ENCODE data around the gene HDHD5.
"Not testable (repeated sequence)": the region's sequence is repeated elsewhere in the genome, so short reads cannot be mapped to it uniquely, and the experiment has no call there.

HDHD5 gene

DNA sequence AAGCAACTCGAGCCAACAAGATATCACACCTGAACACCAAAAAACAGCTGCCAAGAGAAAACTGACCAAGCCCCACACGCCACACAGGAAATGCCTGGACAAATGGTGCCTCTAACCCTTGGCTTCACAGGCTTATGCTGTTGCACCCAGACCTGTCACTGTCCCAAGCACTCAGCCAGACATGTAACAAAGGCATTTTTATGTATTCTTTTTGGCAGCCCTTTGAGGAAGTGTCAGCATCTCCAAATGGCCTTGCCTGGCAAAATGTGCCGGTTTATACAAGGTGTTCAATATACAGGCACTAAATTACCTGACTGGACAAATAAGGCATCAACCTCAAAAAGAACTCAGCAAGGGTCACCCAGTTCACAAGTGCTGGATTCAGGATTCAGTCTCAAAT, 6.1 kb downstream of the HDHD5 start:
- no peak for DNase-seq

DNA sequence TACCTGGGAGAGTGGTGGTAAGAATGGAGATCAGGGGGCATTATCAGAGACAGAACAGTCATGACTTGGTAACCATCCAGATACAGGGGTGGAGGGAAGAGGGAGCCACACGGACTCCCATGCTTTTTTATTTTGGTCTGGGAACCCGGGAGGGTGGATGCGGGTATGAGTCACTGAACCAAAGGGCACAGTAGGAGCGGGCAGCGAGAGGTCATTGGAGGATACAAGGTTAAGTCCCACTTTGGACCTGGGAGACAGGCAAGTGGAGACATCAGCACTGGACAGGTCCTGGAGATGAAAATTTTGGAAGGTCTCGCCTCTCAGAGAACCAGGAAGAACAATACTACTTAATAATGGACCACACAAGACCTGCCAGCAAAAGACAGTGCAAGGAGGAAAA, 6.7 kb downstream of the HDHD5 start:
- no peak for DNase-seq

DNA sequence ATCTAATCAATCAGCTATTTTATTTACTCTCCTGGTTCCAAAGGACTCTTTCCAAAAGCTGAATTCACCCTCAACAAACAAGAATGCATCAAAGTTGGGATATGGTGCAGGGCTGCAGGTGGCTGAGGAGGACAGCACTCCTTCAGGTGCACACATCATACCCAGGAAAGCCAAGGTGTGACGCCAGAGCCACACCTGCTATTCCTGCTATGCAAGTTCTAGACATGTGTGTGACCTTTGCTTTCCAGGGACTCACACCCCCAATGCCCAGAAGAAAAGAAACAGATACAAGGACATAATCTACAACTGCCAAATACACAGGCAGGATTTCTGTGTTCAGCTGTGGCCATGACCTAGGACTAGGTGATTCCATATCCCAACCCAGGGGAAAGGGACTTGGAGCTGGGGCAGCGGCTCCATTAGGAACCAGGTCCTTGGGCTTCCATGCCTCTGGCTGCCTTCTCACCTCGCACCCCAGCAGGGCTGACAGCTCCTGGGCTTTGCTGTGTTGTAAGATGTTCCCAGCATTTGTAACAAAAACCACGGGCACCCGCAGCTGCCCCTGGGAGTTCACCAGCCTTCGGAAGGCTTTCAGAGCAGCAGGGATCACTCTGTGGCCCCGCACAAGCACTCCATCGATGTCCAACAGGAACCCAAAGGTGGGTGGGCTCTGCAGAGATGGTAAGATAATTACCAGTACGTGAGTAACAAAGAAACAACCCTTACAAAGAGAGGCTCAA, 9.8 kb downstream of the HDHD5 start:
- no peak for DNase-seq

DNA sequence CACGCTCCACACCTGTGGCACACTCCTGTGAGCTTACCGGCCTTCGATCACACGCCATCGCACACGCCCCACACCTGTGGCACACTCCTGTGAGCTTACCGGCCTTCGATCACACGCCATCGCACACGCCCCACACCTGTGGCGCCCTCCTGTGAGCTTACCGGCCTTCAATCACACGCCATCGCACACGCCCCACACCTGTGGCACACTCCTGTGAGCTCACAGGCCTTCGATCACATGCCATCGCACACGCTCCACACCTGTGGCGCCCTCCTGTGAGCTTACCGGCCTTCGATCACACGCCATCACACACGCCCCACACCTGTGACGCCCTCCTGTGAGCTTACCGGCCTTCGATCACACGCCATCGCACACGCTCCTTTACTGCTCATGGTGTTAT, 11.6 kb downstream of the HDHD5 start:
- DNase-seq = not testable (repeated sequence)

DNA sequence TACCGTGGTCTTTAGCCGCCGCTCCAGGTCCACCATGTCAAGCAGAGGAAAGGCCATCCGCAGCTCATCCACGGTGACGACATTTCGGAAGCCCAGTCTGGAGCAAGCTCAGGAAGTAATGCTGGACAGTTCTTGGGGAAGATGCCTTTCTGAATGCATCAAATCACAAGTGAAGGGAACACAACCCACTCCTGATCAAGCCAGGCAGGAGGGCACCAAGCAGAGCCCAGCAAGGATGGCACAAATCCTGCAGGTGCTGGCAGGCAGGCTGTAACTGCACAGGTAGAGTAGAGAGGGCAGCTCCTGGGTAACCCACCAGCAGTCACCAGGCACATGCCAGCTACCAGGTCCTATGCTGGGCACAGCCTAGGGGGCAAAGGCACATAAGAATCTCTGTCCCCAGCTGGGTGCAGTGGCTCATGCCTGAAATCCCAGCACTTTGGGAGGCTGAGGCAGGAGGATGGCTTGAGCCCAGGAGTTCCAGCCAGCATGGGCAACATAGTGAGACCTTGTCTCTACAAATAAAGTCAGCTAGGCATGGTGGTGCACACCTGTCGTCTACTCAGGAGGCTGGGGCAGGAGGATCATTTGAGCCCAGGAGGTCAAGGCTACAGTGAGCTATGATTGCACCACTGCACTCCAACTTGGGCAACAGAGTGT, 13.9 kb downstream of the HDHD5 start:
- DNase-seq = no peak

DNA sequence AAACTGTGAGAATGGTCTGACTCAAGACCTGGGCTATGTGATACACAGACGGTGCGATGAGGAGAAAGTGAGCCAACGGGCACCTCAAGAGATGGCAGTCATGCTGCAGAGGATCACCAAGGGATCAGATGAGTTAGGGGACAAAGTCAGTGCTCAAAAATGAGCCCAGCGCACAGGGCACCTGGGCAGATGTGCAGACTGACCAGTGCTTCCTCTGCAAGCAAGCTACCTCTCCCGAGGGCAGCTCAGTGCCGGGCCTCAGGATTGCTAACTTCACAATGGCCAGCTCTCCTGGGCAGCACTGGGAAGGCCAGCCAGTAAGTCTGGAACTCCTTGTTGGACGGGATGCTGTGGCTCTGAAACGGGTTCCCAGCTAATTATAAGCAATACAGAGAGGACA, 15.3 kb downstream of the HDHD5 start:
- no peak for DNase-seq

DNA sequence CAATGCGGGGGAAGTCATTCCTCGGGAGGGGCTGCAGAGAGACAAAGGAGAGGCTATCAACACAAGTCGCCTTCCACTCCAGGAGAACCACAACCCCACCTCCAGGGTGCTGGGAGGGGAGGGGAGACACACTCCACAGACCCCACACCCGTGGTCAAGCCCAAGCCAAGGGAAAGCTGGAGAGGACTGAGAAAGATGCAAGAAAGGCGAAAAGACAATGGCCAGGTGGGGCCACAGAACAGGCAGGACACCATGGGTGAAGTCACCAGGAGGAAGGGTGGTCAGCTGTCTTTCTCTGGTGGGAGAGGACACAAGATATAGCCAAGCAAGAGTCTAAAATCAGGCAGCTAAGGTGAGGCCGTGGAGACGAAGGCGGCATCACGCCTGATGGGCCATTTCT, 16.0 kb downstream of the HDHD5 start:
- DNase-seq = no peak

DNA sequence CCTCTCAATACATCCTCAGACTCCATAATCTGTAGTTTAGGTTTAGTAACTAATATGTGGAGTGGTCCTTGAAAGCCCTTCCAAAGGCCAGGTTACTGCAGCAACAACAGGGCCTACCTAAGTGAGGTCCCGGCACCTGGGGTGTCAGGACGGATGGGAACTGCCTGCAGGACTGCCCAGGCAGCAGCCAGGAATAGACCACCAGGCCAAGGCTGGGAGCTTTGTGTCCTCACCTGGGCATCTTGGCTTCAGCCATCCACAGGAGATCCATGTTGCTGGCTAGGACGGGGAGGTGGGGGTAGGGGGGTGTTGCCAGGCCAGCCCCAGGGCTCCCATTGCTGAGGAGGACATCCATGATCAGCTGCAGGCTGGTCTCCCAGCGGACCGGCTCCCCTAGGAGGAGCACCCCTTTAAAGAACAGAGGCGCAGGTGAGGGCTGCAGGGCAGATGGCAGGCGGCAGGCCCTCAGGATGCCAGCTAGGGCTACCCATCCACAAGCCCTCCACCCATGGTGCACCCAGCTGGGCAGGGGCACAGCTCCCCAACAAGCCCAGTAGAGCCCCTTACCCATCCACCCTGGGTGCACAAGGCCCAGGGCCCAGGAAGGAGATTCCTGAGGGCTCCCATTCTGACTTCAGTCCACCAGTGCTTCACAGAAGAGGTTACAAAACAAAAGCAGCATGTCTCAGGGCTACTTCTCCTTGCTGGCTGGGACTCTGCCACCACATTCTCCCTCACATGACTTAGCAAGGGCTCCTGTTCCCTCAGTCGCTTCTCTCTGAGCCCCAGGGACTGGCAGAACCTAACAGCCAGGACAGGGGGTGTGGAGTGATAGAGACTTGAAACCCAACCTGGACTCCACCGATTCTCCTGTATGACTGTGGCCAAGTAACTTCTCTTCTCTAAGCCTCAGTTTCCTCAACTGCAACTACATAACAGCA, 18.0 kb downstream of the HDHD5 start:
- DNase-seq = no peak

DNA sequence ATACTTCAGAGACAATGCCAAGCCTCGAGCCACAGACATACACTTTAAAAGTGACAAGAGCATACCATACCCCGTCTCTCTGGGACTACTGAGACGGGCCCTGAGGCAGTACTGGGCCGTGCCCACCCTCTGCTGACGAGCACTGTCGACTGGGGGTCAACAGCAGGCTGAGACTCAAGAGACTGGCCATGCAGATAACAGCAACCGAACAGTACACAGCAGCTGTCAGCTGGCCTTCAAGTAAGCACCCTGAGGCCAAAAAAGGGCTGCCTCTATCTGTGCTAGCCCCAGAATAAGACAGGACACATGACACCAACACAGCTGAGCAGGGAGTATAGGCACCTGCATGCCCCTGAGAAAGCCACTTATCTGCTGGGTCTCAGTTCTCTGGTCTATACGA, 19.1 kb downstream of the HDHD5 start:
- no peak for DNase-seq

DNA sequence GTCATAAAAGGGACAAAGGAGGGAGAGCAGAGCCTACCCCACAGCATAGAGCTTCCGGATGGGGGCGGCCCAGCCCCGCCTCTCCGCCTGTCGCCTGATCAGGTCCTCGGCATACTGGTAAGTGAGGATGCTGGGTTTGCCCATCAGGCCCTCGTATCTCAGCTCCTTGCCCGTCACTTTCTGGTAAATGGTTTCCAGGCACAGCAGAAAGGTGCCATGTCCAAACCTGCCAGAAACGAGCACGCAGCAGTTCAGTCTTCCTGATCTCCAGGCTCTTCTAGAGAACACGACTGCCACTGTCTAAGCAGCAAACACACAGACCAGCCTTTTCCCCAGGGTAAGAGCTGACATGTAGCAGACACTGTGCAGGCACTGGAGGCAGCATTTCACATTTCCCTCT, 20.6 kb downstream of the HDHD5 start:
- DNase-seq = no peak

DNA sequence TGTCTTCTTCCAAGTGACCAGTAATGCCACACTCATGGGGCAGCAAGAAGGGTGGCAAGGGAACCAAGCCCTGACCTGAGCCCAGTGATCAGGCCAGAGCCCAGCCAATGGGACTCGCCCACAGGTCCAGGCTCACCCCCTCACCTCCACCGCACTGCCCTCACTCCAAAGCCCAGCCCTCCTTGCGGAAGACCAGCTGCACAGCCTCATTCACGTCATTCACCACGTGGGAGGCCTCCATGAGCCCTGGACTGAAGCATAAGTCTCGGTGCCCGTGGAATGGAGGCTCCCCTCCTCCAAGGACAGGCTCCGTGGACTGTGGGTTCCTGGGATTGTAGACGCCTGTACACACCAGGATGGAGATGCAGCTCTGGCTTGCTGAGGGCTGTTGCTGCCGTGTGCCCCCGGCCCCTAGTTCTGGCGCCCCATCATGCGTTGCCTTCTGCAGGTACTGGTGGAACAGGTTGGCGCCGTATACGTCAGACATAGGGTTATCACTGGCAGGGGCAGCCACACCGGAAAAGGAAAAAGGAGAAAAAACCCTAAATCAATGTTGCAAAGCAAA, 21.1 kb downstream of the HDHD5 start:
- DNase-seq = no peak

DNA sequence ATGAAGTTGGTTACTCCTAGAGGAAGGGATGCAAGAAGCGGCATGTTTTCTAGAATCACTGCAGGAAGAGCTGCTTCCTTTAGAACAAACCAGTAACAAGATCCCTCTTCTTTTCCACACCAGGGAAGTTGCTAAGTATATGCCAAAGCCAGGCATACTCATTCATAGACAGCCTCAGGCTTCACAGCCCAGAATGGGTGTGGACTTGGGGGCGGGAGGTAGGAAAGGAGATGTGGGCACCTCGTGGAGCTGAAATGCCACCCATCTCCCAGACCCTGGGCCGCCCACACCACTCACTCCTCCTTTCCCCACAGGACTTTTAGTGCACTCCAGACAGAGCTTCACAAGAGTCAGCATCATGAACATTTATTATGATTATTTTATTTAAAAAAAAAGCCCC, 21.9 kb downstream of the HDHD5 start:
- no peak for DNase-seq

DNA sequence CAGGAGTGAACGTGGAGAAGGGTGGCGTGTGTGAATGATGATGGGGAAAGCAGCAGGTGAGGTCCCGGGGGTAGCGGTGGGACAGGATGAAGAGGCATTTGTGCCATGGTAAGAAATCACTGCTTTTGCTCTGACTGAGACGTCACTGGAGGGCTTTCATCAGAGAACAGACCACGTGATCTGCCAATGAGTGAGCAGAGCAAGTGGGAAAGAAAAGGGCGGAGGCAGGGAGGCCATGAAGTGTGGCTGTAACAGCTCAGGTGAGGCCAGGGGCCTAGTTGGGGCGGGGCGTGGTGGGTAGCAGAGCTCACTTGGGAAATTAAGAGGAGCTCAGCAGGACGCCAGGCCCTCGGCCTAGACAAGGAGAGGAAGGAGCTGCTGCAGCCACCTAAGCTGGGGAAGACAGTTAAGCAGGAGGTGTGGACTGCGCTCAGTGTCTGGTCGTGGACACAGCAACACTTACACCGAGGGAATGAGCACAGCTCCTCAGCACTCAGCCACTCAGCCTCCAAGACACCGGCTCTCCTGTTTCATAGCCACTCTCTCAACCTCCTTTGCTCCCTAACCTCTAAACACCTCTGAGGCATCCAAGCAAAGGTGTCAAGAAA, 23.8 kb downstream of the HDHD5 start:
- DNase-seq = no peak

DNA sequence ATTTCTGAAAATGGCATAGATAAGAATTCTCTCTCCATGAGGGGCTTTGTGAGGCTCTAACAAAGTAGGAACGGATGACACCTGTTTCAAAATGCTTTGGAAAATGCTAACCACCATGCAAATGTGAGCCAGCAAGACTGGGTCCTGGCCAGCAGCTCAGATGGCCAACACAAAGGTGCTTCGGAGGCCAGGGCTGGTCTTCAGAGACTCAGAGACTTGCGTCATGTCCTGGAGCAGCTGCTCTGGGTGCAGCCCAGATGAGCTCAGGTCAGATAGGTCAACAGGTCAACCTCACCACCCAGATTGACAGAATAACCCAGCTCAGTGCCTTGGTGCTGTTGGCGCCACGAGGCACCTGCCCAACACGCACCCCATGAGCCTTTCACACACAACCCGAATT, 25.9 kb downstream of the HDHD5 start:
- no peak for DNase-seq

DNA sequence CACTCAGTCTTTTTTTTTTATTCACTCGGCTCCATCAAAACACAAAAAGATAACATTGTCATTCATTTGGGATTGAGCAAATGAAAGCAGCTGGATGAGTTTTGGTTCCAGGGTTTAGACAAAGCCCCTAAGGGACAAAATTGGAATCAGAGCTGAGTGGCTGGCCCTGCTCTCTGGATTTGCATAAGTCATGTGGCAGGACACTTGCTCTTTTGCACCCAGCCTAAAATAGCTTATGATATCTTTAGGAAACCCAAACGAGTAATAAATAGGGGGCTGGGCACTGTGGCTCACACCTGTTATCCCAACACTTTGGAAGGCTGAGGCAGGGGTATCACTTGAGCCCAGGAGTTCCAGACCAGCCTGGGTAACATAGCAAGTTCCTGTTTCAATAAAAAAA, 27.0 kb downstream of the HDHD5 start:
- DNase-seq = no peak

DNA sequence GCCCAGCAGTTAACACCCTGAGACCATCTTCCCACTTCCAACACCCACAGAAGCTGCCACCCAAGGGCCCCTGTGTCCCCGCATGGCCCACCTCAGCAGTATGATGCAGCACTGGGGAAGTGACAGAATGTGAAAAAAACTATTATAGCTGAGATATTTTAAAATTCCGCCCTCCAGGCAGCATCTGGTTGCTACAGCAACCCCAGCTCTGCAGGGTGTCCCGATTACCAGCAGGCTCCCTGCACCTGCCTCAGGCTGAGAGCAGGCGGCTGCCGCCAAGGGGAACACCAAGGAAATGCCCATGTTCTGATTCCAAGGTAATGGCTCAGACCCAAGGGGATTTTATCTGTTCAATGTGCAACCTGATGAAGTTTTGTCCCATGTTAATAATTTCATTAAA, 27.4 kb downstream of the HDHD5 start:
- peak; percentile 21 for DNase-seq

DNA sequence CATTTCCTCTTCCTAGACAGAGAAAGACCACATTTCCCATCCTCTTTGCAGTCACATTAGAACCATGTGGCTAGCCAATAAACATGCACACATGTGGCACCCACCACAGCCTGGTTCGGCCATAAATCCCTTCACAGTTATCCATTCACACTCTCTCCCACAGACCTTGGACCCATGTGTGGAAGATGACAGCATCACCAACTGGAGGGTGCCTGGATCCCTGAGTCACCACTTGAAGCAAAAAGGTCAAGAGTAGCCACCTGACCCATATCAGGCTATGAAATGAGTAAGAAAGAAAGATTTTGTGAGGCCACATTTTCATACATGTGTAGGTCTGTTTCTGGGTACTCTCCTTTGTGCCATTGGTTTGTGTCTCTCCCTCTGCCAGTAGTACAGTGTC, 28.9 kb downstream of the HDHD5 start:
- no peak for DNase-seq

DNA sequence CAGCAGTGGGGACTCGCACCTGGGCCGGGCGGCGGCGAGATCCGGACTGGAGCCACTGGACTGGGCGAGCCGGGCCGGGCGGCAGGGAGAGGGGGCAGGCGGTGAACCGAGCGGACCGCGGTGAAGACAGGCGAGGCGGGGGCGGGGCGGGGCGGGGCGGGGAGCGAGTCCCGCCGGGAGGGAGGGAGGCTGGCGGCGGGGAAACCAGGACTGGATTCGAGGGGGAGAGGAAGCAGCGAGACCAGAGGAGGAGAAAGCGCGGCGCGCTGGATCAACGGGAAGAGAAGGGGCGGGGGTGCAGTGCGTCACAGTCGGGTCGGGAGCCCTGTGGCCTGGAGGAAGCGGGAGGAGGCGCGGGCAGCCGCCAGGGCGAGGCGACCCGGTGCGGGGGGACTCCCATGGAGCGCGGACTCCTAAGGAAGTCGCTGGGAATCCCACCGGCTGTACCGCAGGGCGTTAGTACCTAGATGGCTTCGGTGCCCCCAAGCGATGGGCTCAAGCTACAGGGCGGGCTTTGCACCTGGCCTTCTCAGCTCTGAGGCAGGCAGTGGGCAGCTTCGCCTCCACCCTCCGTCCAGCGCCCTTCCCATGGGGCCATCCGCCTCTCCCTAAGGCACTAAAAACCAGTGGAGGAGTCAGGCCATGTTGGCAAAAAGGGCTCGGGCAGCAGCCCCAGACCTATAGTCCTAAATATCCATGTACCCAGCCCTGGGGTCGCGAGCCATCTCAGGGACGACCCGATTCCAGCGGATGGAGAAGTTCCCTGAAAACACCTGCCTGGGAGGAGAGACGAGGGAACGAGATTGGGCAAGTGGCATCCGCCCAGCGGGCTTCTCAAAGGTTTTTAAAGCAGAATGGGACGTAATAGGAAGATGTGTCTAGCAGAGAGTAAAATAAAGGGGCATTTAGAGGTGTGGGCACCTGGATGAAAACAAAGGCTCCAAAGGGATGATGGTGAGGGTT, 37.6 kb downstream of the HDHD5 start, which contains the start of gene TMEM121B:
TMEM121B (minus strand) TSS at position 128 of the 963 bp plus-strand sequence. CDS start 233 bp downstream, outside the sequence.
- peak; percentile 64 for DNase-seq

DNA sequence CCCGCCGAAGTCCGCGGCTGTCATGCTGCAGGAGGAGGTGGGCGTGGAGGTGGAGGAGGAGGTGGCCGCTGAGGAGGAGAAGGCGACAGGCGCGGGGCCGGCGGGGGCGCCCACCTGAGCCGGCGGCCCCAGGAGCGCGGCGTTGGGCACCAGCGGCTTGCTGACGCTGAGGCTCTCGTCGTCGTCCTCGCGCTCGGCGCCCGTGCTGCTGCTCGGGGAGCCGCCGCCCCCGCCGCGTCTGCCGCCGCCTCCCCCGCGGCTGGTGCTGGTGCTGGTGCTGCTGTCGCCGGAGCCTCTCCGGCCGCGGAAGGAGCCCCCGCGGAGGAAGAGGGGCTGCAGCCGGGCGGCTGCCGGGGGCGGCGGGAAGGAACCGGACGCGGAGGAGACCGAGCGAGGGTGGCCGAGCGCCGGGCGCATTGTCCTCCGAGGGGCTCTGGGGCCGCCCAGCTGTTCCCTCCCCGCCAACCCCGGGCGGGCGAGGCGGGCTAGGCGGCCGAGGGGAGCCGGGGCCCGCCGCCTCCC, 38.3 kb downstream of the HDHD5 start:
- no peak for DNase-seq

DNA sequence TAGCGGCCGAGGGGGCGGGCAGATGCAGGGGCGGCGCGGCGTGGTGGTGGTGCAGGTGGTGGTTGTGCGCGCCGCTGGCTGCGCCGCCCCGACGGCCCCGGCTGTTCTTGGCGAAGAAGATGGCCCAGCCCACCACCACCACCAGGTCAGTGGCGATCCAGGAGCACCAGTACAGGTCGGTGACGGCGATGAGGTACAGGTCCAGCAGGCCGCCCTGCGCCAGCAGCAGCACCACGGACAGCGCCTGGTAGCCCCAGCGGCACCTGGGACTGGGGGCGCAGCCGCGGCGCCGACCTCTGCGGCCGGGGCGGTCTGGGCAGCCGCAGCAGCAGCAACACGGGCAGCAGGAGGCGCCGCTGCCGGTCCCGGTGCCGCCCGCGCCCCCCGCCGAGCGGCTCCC, 38.8 kb downstream of the HDHD5 start:
- DNase-seq = no peak

DNA sequence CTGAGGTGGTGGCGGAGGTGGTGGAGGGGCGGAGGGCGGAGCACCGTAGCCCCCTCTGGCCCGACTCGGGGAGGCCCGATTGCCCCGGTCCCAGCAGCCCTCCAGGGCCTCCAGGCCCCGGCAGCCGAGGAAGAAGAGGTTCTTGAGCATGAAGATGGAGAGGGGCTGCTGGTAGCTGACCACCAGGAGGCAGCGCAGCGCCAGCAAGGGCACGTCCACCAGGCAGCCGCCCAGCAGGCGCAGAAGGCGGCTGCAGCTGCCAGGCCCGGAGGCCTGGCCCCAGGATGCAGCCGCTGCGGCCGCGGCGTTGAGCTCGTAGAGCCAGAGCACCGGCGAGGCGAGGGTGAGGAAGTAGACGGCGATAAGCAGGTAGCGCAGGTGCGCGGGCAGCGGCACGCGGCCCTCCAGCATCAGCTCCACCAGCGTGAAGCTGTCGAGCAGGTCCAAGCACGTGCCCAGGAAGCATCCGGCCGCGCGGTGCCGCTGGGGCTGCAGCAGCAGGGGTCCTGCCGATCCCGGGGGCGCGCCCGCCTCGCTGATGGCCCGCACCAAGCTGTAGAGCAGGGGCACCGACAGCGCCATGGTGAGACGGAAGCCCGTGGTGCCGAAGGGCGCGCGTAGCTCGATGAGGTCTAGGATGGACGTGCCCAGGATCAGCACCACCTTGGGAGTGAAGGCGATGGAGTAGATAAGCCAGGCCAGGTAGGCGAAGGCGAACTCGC, 39.4 kb downstream of the HDHD5 start:
- no peak for DNase-seq

Measured in DMS79 (cell line).